Measurements from ENCODE around the gene SLC12A9.

Gene SLC12A9

GRCh38 chr7:100864263-100864845 lies 11.8 kb downstream of the SLC12A9 start:
- DNase-seq (ENCODE audit: insufficient read length, low spot score), result no peak
- TF ChIP-seq, protein P1, sequence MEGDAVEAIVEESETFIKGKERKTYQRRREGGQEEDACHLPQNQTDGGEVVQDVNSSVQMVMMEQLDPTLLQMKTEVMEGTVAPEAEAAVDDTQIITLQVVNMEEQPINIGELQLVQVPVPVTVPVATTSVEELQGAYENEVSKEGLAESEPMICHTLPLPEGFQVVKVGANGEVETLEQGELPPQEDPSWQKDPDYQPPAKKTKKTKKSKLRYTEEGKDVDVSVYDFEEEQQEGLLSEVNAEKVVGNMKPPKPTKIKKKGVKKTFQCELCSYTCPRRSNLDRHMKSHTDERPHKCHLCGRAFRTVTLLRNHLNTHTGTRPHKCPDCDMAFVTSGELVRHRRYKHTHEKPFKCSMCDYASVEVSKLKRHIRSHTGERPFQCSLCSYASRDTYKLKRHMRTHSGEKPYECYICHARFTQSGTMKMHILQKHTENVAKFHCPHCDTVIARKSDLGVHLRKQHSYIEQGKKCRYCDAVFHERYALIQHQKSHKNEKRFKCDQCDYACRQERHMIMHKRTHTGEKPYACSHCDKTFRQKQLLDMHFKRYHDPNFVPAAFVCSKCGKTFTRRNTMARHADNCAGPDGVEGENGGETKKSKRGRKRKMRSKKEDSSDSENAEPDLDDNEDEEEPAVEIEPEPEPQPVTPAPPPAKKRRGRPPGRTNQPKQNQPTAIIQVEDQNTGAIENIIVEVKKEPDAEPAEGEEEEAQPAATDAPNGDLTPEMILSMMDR (IDR thresholded peaks at IDR 0.05; ENCODE audit: insufficient read depth, missing control alignments), result no peak
- no peak for FAIRE-seq

DNA sequence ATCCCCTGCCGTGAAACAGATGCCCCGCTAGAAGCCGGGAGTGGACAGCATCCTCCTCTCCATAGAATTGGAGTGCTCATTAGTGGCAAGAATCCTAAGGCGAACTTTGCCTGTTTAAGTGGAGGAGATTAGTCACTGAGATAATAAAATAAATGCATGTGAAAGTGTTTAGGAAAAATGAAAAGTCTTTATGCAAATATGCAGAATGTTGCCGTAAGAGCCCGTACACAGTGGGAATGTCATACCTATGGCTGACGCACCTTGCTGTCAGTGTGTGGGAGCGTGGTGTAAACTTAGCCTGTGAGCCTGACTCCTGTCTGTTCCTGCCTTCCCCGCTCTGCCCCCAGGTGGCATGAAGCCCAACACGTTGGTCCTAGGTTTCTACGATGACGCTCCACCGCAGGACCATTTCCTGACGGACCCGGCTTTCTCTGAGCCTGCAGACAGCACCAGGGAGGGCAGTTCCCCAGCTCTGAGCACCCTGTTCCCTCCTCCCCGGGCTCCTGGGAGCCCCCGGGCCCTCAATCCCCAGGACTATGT lies 12.9 kb downstream of the SLC12A9 start:
- no peak for FAIRE-seq
- TF ChIP-seq, protein P1 (IDR thresholded peaks at IDR 0.05; ENCODE audit: insufficient read depth, missing control alignments), result no peak
- no peak for DNase-seq (ENCODE audit: insufficient read length, low spot score)

GRCh38 chr7:100865938-100866728 lies 13.6 kb downstream of the SLC12A9 start:
- DNase-seq (ENCODE audit: insufficient read length, low spot score) (no peak), FAIRE-seq (no peak)

DNA sequence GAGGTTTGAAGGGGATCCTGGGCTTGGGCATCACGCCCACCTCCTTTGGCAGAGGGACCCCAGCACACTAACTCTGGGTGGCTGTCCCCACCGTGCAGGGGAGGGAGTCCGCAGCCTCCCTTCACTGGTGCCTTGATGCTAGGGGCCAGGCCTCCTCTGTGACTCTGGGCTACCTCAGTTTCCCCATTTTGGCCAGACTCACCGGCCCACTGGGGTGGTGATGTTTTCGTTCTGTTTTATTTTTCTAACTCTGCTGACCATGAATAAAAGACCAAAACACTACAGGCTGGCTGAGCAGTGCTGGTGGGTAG lies 14.2 kb downstream of the SLC12A9 start:
- FAIRE-seq, result no peak
- TF ChIP-seq, protein P1 (IDR thresholded peaks at IDR 0.05; ENCODE audit: insufficient read depth, missing control alignments), result no peak

More at GRCh38 chr7:100865938-100866728, 13.6 kb downstream of the SLC12A9 start:
- TF ChIP-seq, protein P1 (IDR thresholded peaks at IDR 0.05; ENCODE audit: insufficient read depth, missing control alignments), result no peak

DNA sequence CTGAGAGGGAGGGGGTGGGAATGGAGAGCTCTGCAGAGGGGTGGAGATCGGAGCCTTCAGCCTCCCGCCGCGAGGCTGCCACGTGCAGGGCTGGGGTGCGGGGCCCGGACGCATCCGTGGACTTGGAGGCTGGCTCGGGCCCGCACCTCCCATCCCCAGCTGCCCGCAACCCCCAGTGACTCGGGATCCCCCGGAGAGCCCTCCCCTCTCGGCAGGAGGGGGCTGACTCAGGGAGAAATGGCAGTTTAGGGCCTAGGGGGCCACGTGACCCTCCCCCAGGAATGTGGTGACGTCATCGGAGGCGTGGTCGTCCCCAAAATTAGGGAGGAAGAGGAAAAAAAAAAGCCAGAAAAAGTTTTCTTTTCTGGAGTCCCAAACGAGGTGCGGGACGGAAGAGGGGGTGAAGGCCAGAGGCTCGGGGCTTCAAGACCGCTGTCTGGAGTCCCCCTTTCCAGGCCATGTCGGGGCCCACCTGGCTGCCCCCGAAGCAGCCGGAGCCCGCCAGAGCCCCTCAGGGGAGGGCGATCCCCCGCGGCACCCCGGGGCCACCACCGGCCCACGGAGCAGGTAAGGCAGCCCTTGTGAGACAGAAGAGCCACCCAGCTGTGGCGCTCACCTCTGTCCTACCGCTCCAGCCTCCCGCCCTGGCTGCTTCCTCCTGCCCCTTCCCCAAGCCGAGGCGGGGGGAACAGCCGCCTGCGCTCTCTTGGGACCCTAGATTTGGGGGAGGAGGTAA lies 14.7 kb downstream of the SLC12A9 start, which contains the start of gene TRIP6:
TSS of gene TRIP6 (plus strand) at position 348 of the 736 bp plus-strand sequence. CDS start at position 459, 111 bp downstream.
- DNase-seq (ENCODE audit: insufficient read length, low spot score), result no peak
- TF ChIP-seq, protein P1 (IDR thresholded peaks at IDR 0.05; ENCODE audit: insufficient read depth, missing control alignments), result no peak
- no peak for FAIRE-seq

More for the DNA sequence above, 14.2 kb downstream of the SLC12A9 start:
- no peak for DNase-seq (ENCODE audit: insufficient read length, low spot score)

GRCh38 chr7:100867776-100868485 lies 15.4 kb downstream of the SLC12A9 start:
- TF ChIP-seq, protein P1 (IDR thresholded peaks at IDR 0.05; ENCODE audit: insufficient read depth, missing control alignments), result no peak
- FAIRE-seq, result no peak

More at GRCh38 chr7:100867776-100868485, 15.4 kb downstream of the SLC12A9 start:
- DNase-seq (ENCODE audit: insufficient read length, low spot score), result no peak
